Gastrocnemius medialis (tissue), 4 donors: Measurements from ENCODE around the gene SRGAP1. TPM values are rescaled to one million over a fixed set of nuclear protein-coding genes. Genes with fewer than 3 reads are reported as not detected.

Experiments
- ATAC-seq, 2 donors: fragments of 150-250 bp; one replicate each; pipeline ENCODE4 v1.9.1; 2016
- DNase-seq, 2 donors: peaks; one replicate each; pipeline ENCODE4 v3.0.0-alpha.2; 2019
- H3K27ac ChIP-seq, 4 donors: fragments of 200-600 bp; sonication (generic); 1 replicate in 1 of 4; 2 replicates in 3 of 4; pipeline ENCODE4 v1.5.1; 2016 to 2018; ENCODE audit warnings: mild to moderate bottlenecking in 2 of 4, moderate library complexity in 1 of 4
- H3K27me3 ChIP-seq, 3 donors: fragments of 200-600 bp; sonication (generic) in 2 of 3; 1 replicate in 1 of 3; 2 replicates in 2 of 3; pipeline versions ENCODE4 v1.5.1 to v1.6.0; 2016 to 2019; ENCODE audit warnings: mild to moderate bottlenecking in 1 of 3, moderate library complexity in 1 of 3
- H3K36me3 ChIP-seq, 2 donors: fragments of 200-600 bp; sonication (generic) in 1 of 2; one replicate each; pipeline ENCODE4 v1.5.1; 2017 to 2018
- H3K4me1 ChIP-seq, 2 donors: fragments of 200-600 bp; sonication (generic) in 1 of 2; one replicate each; pipeline ENCODE4 v1.5.1; 2016 to 2017; ENCODE audit warnings: mild to moderate bottlenecking in 2 of 2
- H3K4me3 ChIP-seq, 4 donors: fragments of 200-600 bp; sonication (generic) in 3 of 4; 1 replicate in 1 of 4; 2 replicates in 3 of 4; pipeline ENCODE4 v1.5.1; 2016 to 2019; ENCODE audit warnings: mild to moderate bottlenecking in 2 of 4
- H3K9me3 ChIP-seq, 3 donors: fragments of 200-600 bp; sonication (generic) in 2 of 3; 1 replicate in 1 of 3; 2 replicates in 2 of 3; pipeline ENCODE4 v1.5.1; 2016 to 2019
- POLR2A ChIP-seq, 2 donors: fragments of 450-650 bp; IDR thresholded peaks; one replicate each; pipeline ENCODE4 v1.6.1; 2017; ENCODE audit warnings: antibody characterized with exemption in 2 of 2, mild to moderate bottlenecking in 2 of 2, moderate library complexity in 2 of 2
- in situ Hi-C, 4 donors: fragments of 200-750 bp; cut with MboI; loops; one replicate each; pipeline versions ENCODE4 v1.15.0 to v1.8.0; 2017; ENCODE audit warnings: low sequenced_read_pairs in 4 of 4
- intact Hi-C: fragments of 100-400 bp; cut with DNase I; formaldehyde crosslinking; loops from one replicate; pipeline ENCODE4 v1.15.1; 2023; ENCODE audit warnings: low total_unique reads
- total RNA-seq, 4 donors: library from RNA; depleted of rRNA; stranded (reverse); fragments of >200 nt; gene quantifications; one replicate each; pipeline versions ENCODE4 v1.1.0 to v1.2.3, GENCODE V29; 2016
- TF ChIP-seq, protein P1 (sequence below), 5 experiments: fragments of 450-650 bp in 3 of 5; fragments of 200-600 bp in 2 of 5; sonication (generic) in 2 of 5; IDR thresholded peaks in 4 of 5; conservative IDR thresholded peaks in 1 of 5; 1 replicate in 4 of 5; 2 replicates in 1 of 5; pipeline ENCODE4 v1.5.1; 2016 to 2019; ENCODE audit warnings: antibody characterized with exemption in 5 of 5, mild to moderate bottlenecking in 3 of 5, moderate library complexity in 3 of 5

Gene SRGAP1
- total RNA-seq, 4 donors from 2014 or later: 0.36 to 0.85 (median 0.66) TPM

DNA sequence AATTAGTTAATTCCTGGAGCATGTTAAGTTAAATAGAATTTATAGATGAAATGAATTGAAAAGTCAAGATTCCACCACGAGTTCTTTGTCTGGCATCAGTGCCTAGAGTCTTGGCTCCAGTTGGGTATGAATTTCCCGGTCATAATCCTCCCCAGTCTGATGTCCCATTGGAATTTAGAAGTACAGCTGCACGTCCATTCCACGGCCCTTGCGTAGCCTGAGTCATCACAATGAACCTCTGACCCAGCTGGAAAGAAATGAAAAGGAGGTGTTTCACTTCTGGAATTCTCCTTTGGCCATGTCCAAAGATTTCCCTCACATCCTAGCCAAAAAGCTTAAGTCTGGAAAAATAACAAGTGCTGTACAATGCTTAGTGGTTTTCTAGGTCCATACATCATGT lies 254.9 kb downstream of the SRGAP1 start:
- H3K4me1 ChIP-seq: peaks cover 16 to 19% of the 10 kb centered on the region in 2 donors
- in situ Hi-C loops: no loop called here
- no peaks in the 10 kb centered on the region for H3K9me3 ChIP-seq
- intact Hi-C loops: no loop called here
- DNase-seq: peak in 1 of 2 donors; percentile 41
- TF ChIP-seq, protein P1, sequence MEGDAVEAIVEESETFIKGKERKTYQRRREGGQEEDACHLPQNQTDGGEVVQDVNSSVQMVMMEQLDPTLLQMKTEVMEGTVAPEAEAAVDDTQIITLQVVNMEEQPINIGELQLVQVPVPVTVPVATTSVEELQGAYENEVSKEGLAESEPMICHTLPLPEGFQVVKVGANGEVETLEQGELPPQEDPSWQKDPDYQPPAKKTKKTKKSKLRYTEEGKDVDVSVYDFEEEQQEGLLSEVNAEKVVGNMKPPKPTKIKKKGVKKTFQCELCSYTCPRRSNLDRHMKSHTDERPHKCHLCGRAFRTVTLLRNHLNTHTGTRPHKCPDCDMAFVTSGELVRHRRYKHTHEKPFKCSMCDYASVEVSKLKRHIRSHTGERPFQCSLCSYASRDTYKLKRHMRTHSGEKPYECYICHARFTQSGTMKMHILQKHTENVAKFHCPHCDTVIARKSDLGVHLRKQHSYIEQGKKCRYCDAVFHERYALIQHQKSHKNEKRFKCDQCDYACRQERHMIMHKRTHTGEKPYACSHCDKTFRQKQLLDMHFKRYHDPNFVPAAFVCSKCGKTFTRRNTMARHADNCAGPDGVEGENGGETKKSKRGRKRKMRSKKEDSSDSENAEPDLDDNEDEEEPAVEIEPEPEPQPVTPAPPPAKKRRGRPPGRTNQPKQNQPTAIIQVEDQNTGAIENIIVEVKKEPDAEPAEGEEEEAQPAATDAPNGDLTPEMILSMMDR (IDR thresholded peaks at IDR 0.05 in 4 of 5, conservative IDR thresholded peaks at IDR 0.05 in 1 of 5): no peak
- TF ChIP-seq POLR2A (IDR thresholded peaks at IDR 0.05): no peak
- H3K4me3 ChIP-seq: no peak overlapping the region
- ATAC-seq: peak; percentile 78 to 83
- H3K27ac ChIP-seq: peak overlapping the region; percentile 12 to 35 (median 19)
- H3K27me3 ChIP-seq: no peaks in the 10 kb centered on the region
- H3K36me3 ChIP-seq: no peaks in the 10 kb centered on the region

DNA sequence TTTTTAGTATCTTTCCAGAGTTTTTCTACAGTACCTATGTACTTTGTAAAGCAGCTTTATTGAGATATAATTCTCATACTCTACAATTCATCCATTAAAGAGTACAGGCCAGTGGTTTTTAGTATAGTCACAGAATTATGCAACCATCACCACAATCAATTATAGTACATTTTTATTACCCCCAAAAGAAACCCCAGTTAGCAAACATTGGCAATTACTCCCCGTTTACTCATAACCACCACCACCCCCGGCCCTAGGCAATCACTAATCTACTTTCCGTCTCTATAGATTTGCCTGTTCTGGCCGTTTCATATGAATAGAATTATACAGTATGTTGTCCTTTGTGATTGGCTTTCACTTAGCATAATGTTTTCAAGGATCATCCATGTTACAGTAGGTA lies 257.8 kb downstream of the SRGAP1 start:
- no peaks in the 10 kb centered on the region for H3K9me3 ChIP-seq
- TF ChIP-seq, protein P1 (IDR thresholded peaks at IDR 0.05 in 4 of 5, conservative IDR thresholded peaks at IDR 0.05 in 1 of 5): no peak
- TF ChIP-seq POLR2A (IDR thresholded peaks at IDR 0.05): no peak
- no peaks in the 10 kb centered on the region for H3K36me3 ChIP-seq
- H3K27ac ChIP-seq: no peak overlapping the region
- in situ Hi-C loops: no loop called here
- DNase-seq: no peak
- no peak overlapping the region for H3K4me3 ChIP-seq
- intact Hi-C loops: loop anchor here (5.0 kb wide), 1 partner anchor 260 kb away; the partner anchor contains the start of gene SRGAP1
- H3K4me1 ChIP-seq: peaks cover 16 to 19% of the 10 kb centered on the region in 2 donors
- no peaks in the 10 kb centered on the region for H3K27me3 ChIP-seq
- no peak for ATAC-seq

DNA sequence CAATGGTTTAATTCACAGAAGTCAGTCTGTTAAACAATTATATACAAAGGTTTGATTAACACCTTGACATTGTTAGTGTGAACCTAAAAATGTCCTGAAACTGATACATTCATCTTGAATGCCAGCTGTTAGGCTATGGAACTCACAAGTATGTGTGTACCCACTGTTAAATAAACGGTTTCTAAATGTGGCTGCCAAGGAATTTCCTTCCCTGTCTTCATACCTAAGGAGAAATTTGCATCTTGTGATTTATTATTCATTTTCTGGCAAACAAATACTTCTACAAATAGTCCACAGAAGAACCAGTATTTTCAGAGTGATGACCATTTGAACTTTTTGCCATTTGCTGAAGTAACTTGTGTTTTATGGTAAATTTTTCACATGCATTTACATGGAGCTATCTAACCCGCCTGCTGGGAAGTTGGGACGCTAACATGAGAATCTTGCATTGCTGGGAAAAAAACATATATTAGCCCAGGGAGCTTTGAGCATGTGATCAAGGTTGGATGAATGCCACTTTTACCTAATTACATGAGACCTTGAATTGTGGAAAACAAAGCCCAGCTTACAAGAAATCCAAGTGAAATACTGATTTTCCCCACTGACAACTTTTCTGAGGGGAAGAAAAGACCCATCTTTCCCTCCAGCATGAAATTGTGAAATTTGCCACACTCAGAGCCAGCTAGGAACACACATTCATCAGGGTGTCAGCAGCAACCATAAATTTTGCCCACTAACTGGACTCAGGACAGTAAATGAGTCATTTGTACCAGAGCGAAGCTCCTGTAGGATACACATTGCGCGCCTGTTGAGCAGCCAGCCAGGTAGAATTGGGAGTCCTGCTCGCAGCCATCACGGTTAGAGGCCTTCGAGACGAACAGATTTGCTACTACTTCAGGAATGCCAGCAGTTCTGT lies 259.6 kb downstream of the SRGAP1 start:
- peaks cover 8 to 17% of the 10 kb centered on the region in 2 donors for H3K4me1 ChIP-seq

DNA sequence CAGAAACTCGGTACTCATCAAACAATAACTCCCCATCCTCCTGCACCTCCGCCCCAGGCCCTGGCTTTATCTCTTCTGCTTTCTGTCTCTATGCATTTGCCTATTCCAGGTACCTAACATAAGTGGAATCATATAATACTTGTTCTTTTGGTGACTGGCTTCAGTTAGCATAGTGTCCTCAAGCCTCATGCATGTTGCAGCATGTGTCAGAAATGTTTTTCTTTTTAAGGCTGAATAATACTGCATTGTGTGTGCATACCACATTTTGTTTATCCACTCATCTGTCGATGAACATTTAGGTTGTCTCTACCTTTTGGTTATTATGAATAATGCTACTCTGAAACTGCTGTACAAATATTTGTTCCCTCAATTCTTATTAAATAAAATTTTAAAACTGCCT lies 260.5 kb downstream of the SRGAP1 start:
- H3K4me3 ChIP-seq: no peak overlapping the region
- TF ChIP-seq, protein P1 (IDR thresholded peaks at IDR 0.05 in 4 of 5, conservative IDR thresholded peaks at IDR 0.05 in 1 of 5): no peak
- no peak for TF ChIP-seq POLR2A (IDR thresholded peaks at IDR 0.05)
- no peaks in the 10 kb centered on the region for H3K9me3 ChIP-seq
- no peaks in the 10 kb centered on the region for H3K36me3 ChIP-seq
- intact Hi-C loops: no loop called here
- no peak for ATAC-seq
- in situ Hi-C loops: no loop called here
- no peaks in the 10 kb centered on the region for H3K27me3 ChIP-seq
- no peak for DNase-seq
- no peak overlapping the region for H3K27ac ChIP-seq
- peaks cover under 1 to 9% of the 10 kb centered on the region in 2 donors for H3K4me1 ChIP-seq

More for the DNA sequence above, 259.6 kb downstream of the SRGAP1 start:
- intact Hi-C loops: loop anchor here (5.0 kb wide), 1 partner anchor 262 kb away; the partner anchor contains the start of gene SRGAP1
- DNase-seq: peak; percentile 46 to 57
- peak; percentile 98 to 100 for ATAC-seq
- H3K36me3 ChIP-seq: no peaks in the 10 kb centered on the region
- in situ Hi-C loops: no loop called here
- no peak overlapping the region for H3K4me3 ChIP-seq
- H3K27me3 ChIP-seq: no peaks in the 10 kb centered on the region
- no peaks in the 10 kb centered on the region for H3K9me3 ChIP-seq
- TF ChIP-seq, protein P1 (IDR thresholded peaks at IDR 0.05 in 4 of 5, conservative IDR thresholded peaks at IDR 0.05 in 1 of 5): no peak
- TF ChIP-seq POLR2A (IDR thresholded peaks at IDR 0.05): no peak
- H3K27ac ChIP-seq: no peak overlapping the region
